HG02642 (cell line): ENCODE data around the gene RAB28.
"Not testable (repeated sequence)": the region's sequence is repeated elsewhere in the genome, so short reads cannot be mapped to it uniquely, and the experiment has no call there.

ENCODE experiments used
- ATAC-seq: cut with Tn5 transposase; IDR thresholded peaks from one replicate; pipeline ENCODE4 v1.9.1; 2021; ENCODE audit warnings: mild to moderate bottlenecking; ENCODE audit not compliant: unreplicated experiment, poor library complexity

RAB28 gene

DNA sequence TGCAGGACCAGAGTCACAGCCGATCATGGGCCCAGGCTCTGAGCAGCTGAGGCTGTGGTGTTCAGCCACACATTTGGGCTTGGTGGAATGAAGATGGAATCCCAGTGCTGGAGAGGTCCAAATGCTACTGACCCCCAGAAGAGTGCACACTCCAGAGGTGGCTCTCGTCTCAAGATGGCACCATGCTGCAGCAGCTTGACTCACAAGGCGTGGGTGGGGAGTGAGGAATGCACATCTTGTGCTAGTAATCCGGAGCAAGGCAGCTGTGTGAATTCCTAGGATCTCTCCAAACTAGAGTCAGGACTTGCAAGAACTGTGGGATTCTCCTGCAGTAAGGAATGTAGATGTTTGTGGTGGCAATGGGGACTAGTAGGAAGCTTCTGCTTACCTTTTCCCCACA lies 28.7 kb downstream of the RAB28 start:
- ATAC-seq: no peak

GRCh38 chr4:13454786-13455185 lies 29.4 kb downstream of the RAB28 start:
- ATAC-seq: no peak

GRCh38 chr4:13452927-13453579 lies 31.1 kb downstream of the RAB28 start:
- ATAC-seq: peak; percentile 42

DNA sequence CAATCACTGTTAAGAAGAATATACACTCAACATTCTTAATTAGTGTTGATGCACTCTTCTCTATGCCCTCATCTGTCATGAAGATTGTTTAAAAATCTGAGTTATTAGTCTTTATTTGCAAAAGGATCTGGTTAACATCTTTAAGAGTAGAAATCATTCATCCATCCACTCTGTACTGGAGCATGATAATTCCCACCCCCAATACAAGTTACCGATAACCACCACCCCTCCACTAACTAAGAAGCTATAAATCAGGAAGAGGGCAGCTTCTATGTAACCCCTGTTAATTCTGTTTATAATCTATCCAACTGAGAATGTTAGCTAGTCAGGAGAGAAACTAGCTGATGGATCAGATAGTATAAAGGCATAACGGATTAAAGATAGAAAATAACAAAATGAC lies 34.5 kb downstream of the RAB28 start:
- ATAC-seq: no peak

- no peak for ATAC-seq
Observed at GRCh38 chr4:13445841-13446790, 38.0 kb downstream of the RAB28 start.

GRCh38 chr4:13441506-13441905 lies 42.6 kb downstream of the RAB28 start:
- no peak for ATAC-seq

GRCh38 chr4:13436962-13437361 lies 47.2 kb downstream of the RAB28 start:
- ATAC-seq: no peak

DNA sequence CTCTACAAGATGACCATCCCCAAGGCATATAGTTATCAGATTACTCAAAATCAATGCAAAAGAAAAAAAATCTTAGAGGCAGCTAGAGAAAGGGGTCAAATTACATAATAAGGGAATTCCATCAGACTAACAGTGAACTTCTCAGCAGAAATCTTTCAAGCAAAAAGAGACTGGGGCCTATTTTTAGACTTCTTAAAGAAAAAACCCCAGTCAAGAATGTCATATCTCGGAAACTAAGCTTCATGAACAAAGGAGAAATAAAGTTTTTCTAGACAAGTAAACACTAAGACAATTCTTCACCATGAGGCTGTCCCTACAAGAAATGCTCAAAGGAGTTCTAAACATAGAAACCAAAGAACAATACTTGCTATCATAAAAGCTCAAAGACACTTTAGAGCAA lies 51.7 kb downstream of the RAB28 start:
- no peak for ATAC-seq

GRCh38 chr4:13430834-13431568 lies 53.1 kb downstream of the RAB28 start:
- ATAC-seq: no peak

- ATAC-seq: no peak
Observed at GRCh38 chr4:13427599-13428325, 56.4 kb downstream of the RAB28 start.

DNA sequence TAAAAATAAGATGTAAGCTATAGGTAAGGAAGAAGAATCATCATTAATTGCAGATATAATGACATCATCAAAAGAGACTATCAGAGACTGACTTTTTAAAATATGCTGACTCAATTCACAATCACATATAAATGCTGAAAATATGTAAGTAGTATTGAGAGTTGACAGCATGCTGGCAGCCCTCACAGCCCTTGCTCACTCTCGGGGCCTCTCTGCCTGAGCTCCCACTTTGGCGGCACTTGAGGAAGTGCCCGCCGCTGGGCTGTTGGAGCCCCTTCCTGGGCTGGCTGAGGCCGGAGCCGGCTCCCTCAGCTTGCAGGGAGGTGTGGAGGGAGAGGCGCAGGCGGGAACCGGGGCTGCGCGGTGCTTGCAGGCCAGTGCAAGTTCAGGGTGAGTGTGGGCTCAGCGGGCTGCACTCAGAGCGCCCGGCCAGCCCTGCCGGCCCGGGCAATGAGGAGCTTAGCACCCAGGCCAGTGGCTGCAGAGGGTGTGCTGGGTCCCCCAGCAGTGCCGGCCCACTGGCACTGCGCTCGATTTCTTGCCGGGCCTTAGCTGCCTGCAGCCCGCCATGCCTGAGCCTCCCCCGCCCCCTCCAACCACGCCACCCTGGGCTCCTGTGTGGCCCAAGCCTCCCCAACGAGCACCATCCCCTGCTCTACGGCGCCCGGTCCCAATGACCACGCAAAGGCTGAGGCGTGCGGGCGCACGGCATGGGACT lies 68.9 kb downstream of the RAB28 start:
- ATAC-seq: no peak

GRCh38 chr4:13413729-13414437 lies 70.3 kb downstream of the RAB28 start:
- ATAC-seq: no peak

GRCh38 chr4:13411942-13412341 lies 72.2 kb downstream of the RAB28 start:
- no peak for ATAC-seq

- no peak for ATAC-seq
Observed at GRCh38 chr4:13409324-13409723, 74.8 kb downstream of the RAB28 start.

DNA sequence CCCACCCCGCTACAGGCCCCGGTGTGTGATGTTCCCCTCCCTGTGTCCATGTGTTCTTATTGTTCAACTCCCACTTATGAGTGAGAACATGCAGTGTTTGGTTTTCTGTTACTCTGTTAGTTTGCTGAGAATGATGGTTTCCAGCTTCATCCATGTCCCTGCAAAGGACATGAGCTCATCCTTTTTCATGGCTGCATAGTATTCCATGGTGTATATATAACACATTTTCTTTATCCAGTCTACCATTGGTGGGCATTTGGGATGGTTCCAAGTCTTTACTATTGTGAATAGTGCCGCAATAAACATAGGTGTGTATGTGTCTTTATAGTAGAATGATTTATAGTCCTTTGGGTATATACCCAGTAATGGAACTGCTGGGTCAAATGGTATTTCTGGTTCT lies 78.0 kb downstream of the RAB28 start:
- not testable (repeated sequence) for ATAC-seq

- no peak for ATAC-seq
Observed at GRCh38 chr4:13403833-13404232, 80.3 kb downstream of the RAB28 start.

DNA sequence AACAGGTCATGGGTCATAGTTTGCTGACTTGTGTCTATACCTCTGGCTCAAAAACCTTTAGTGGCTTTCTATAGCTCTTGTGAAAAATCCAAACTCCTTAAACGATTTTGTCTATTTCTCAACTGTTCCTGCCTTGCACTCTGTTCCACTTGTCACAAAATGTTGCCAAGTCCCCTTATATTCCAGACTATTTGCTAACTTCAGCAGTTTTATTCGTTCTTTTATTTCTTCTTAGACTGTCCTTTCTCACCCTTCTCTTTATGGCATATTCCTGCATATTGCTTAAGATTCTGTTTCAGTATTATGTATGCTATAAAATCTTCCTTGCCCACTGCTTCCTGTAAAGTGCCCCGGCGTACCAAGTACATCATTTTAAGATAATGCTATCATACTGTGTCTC lies 80.8 kb downstream of the RAB28 start:
- no peak for ATAC-seq

GRCh38 chr4:13399257-13399656 lies 84.9 kb downstream of the RAB28 start:
- ATAC-seq: no peak

GRCh38 chr4:13396161-13396560 lies 88.0 kb downstream of the RAB28 start:
- no peak for ATAC-seq
